D721Med (cell line): ENCODE data around the gene EPHA6.

Source experiments
- DNase-seq: peaks from one replicate; pipeline ENCODE4 v3.0.0; 2011; ENCODE audit warnings: low spot score; ENCODE audit not compliant: insufficient read length
- FAIRE-seq: peaks from 2 replicates; lab custom pipeline; 2011; peaks lifted over from hg19 to GRCh38; lab: Jason Lieb, UNC
- TF ChIP-seq, protein P1 (sequence below): IDR thresholded peaks from 2 replicates; pipeline ENCODE4 v1.5.1; 2012; ENCODE audit warnings: mild to moderate bottlenecking, control low read depth; ENCODE audit not compliant: insufficient read depth; ENCODE audit errors: missing control alignments

The EPHA6 gene

DNA sequence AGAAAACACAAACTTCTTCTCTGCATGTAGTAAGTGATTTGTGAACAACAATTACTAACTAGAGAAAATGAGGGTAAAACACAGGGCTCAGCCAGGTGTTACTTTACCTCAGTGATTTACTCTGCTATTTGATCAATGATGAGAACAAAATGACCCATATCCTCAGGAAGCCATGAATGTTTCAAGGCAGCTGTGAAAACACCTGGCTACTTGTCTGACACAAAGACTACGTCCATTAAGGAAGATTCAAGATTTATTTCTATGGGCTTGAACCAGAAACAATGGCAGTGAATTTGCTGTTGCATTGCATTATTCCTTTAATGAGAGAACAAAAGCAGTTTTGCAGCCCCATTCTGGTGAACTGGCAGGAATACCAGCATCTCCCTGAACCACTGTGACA lies 575.5 kb downstream of the EPHA6 start:
- DNase-seq (no peak), FAIRE-seq (no peak)
- TF ChIP-seq, protein P1, sequence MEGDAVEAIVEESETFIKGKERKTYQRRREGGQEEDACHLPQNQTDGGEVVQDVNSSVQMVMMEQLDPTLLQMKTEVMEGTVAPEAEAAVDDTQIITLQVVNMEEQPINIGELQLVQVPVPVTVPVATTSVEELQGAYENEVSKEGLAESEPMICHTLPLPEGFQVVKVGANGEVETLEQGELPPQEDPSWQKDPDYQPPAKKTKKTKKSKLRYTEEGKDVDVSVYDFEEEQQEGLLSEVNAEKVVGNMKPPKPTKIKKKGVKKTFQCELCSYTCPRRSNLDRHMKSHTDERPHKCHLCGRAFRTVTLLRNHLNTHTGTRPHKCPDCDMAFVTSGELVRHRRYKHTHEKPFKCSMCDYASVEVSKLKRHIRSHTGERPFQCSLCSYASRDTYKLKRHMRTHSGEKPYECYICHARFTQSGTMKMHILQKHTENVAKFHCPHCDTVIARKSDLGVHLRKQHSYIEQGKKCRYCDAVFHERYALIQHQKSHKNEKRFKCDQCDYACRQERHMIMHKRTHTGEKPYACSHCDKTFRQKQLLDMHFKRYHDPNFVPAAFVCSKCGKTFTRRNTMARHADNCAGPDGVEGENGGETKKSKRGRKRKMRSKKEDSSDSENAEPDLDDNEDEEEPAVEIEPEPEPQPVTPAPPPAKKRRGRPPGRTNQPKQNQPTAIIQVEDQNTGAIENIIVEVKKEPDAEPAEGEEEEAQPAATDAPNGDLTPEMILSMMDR: no peak

DNA sequence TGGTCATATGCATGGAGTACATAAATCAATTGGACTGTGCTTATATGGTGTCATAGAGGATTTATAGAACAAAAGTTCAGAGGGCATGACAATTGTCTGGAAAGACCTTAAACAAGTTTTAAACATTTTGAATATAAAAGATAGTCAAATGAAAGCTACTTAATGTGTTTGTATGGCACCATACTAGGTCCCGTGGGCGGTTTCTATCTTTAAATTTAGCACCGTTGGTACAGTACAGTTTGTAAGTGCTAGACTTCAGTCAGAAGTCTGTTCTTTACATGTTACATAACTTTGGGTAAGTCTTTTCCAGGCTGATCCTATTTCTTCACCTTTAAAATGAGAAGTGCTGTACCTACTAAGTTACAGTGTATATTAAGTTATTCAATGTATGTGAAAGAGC lies 576.8 kb downstream of the EPHA6 start:
- no peak for FAIRE-seq
- TF ChIP-seq, protein P1: no peak
- no peak for DNase-seq

DNA sequence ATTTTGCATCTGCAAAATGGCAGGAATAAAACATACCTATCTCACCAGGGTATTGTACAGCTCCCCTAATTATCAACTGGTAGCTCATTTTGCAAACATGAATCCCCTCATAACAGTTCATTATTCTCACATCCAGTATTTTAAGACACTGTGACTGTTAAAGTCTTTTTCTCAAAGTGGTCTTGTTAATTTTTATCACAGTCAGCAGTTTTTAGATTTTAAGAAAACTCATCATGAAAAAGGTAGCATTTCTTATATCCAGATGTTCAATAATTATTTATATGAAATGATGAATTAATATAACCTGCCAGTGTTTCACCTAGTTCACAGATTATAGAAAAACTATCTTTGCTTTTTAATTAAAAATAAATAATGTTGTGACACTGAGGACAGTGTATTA lies 595.2 kb downstream of the EPHA6 start:
- no peak for DNase-seq
- TF ChIP-seq, protein P1: no peak
- FAIRE-seq: no peak

DNA sequence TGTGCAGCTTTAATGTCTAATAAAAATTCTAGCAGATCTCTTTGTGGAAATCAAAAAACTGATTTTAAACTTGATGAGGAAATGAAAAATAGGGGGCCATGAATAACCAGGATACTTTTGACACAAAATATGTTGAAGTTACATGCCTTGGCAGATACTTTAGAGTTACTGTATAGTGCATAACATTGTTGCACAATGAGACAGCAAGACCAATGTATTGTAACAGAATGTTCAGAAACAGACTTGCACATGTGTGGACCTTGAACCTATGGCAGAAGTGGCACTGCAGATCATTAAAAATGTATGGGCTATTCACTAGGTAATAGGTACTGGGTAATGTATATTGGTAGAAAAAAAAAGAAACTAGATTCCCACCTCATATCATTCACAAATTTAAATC lies 607.2 kb downstream of the EPHA6 start:
- TF ChIP-seq, protein P1: no peak
- FAIRE-seq: no peak
- DNase-seq: no peak

DNA sequence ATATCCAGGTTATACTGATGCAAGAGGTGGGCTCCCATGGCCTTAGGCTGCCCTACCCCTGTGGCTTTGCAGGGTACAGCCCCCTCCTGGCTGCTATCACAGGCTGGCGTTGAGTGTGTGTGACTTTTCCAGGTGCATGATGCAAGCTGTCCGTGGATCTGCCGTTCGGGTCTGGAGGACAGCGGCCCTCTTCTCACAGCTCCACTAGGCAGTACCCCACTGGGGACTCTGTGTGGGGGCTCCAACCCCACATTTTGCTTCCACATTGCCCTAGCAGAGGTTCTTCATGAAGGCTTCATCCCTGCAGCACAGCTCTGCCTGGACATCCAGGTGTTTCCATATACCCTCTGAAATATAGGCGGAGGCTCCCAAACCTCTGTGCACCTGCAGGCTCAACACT lies 610.6 kb downstream of the EPHA6 start:
- FAIRE-seq (no peak), DNase-seq (no peak)
- TF ChIP-seq, protein P1: no peak

DNA sequence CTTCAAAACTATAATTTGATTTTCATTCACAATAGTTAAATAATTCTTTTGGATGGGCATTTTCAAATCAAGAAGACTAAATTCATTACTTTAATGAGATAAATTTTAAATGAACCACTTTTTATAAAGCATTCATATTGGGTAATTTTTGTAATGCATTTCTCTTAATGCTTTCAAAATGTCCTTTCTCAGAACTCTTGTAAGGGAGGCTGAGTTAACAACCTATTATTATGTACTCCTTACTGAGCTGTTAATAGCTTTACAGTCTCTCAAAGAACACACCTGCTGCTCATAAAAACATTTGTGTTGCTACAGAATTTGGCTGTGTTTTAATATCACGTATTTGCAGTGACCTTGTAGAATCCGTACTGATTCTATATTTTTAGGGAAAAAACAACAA lies 616.2 kb downstream of the EPHA6 start:
- FAIRE-seq (no peak), DNase-seq (no peak)

DNA sequence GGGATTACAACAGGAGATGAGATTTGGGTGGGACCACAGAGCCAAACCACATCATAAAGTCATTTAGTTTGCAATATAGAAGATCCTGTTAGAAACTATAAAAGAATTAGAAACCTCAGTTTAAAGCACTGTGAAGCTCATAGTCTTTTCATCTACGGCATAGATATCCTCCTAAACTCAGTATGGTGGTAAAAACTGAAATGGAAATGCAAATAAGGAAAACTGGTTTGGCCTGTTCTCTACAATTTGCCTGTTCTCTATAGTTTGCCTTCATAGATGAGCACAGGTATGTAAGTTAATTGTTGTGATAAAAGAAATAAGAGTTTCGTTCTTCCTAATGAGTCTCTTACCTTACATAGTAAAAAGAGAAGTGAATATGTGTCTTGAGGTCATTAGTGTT lies 618.5 kb downstream of the EPHA6 start:
- no peak for DNase-seq
- TF ChIP-seq, protein P1: no peak
- FAIRE-seq: no peak

More for the DNA sequence above, 616.2 kb downstream of the EPHA6 start:
- TF ChIP-seq, protein P1: no peak
